OCI-LY7 (cell line): Measurements from ENCODE around the gene USP30.

ENCODE experiments used
- EZH2phosphoT487 ChIP-seq: fragments of 200-600 bp; sonication (generic); IDR thresholded peaks from 2 replicates; pipeline ENCODE4 v1.6.1; 2018; ENCODE audit warnings: low read depth, borderline replicate concordance, mild to moderate bottlenecking, mixed run types, antibody characterized with exemption, low read length, moderate library complexity, mixed read lengths
- TF ChIP-seq, protein P1 (sequence below): fragments of 200-600 bp; sonication (generic); conservative IDR thresholded peaks from 2 replicates; pipeline ENCODE4 v1.5.1; 2014; ENCODE audit warnings: mild to moderate bottlenecking, antibody characterized with exemption, low read length, moderate library complexity, mixed read lengths

DNA sequence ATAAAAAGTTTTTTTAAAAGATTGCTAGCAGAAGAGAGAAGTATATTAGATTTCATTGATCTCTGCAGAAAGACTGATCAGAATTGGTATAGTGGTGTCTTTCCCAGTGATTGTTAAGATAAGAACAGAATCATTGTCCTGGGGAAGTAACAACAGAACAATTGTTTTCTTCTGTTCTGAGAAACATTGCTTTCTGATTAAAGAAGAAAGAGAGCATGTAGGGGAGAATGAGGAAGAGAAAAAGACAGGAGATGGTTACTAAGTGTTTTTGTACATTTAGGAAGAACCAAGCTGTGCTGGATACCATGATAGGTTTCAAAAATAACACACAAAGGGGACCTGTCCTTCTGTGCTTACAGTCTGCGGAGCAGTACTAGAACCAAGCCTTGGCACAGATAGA, 5.0 kb downstream of the USP30 start:
- TF ChIP-seq, protein P1, sequence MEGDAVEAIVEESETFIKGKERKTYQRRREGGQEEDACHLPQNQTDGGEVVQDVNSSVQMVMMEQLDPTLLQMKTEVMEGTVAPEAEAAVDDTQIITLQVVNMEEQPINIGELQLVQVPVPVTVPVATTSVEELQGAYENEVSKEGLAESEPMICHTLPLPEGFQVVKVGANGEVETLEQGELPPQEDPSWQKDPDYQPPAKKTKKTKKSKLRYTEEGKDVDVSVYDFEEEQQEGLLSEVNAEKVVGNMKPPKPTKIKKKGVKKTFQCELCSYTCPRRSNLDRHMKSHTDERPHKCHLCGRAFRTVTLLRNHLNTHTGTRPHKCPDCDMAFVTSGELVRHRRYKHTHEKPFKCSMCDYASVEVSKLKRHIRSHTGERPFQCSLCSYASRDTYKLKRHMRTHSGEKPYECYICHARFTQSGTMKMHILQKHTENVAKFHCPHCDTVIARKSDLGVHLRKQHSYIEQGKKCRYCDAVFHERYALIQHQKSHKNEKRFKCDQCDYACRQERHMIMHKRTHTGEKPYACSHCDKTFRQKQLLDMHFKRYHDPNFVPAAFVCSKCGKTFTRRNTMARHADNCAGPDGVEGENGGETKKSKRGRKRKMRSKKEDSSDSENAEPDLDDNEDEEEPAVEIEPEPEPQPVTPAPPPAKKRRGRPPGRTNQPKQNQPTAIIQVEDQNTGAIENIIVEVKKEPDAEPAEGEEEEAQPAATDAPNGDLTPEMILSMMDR, result no peak
- no peak for TF ChIP-seq EZH2phosphoT487
